ENCODE measurements around the gene COL9A2. TPM values are rescaled to one million over a fixed set of nuclear protein-coding genes. Genes with fewer than 3 reads are reported as not detected.
A peak's percentile ranks its signal among the peaks of the same experiment; 100 is the strongest.
"Not testable (repeated sequence)": the region's sequence is repeated elsewhere in the genome, so short reads cannot be mapped to it uniquely, and the experiment has no call there.

COL9A2 gene
- total RNA-seq, 1 donor from 2014 or later: 7.1 TPM

DNA sequence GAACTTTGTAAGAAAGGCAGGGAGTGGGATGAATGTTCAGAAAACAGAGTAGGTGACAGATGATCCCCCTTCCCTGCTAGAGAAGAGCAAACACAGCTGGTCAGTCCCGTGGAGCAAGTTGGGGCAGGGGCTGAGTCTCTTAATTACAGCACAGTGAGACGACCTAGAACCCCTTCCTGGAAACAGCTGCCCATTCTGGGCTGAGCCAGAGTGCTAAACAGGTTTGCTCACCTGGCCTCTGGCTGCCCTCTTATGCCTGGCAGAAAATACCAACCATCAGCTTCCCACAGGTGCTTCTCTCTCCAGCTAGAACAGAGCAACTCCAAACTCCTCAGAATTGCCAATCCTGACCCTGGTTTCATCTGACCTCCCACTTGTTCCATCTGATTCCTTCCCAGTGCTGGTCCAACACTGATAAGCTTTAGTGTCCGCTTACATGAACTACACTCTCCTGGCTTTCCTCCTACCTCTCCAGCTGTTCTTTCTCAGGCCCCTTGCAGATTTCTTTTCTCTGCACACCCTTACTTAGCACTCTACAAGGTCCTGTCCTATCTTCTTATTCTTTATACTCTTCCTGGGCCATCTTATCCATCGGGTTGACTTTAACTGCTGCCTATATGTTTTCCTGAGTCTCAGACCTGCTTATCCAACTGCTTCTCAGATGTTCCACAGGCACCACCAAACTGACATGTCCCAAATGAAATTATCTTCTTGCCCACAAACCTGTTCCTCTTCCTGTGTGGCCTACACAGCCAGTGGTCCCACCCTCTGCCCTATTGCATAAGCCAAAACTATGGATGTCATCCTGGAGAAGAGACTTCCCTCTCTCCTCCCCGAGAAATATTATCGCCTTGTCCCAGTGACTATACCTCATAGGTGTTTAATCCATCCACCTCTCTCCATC lies 22.6 kb upstream of the COL9A2 start:
- H3K27me3 ChIP-seq: no peaks in the 10 kb centered on the region
- no peak overlapping the region for H3K4me3 ChIP-seq
- H3K36me3 ChIP-seq: no peaks in the 10 kb centered on the region
- no peak for DNase-seq (ENCODE audit: extremely low spot score in 2 of 2)
- H3K9me3 ChIP-seq: no peaks in the 10 kb centered on the region
- peaks cover 8% of the 10 kb centered on the region for H3K4me1 ChIP-seq
- H3K27ac ChIP-seq: no peak overlapping the region
- intact Hi-C loops (cut with DNase I): no loop called here
- no peak for TF ChIP-seq POLR2A (IDR thresholded peaks at IDR 0.05)

DNA sequence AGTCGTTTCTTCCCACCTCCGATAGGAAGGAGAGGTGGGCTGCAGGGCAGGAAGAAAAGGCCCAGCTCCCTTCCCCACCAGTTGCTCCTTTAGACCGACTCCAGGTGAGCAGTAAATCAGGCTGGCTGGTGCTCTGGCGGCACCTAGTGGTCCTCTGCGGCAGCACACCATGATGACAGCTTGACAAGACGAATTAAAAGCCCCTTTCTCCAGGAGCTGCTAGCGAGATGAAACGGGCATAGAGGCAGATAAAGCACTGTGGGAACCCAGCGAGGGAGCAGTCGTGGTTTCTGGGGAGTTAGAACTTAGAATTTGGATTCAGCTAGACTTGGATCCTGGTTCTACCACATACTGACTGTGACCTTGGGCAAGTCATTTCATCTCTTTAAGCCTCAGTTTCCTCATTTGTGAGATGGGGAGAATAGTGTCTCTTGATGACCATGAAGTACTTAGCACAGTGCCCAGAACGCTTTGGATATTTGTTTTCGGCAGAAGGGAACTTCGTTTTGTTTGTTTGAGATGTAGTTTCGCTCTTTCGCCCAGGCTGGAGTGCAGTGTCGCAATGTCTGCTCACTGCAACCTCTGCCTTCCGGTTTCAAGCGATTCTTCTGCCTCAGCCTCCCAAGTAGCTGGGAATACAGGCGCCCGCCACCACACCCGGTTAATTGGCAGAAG lies 21.8 kb upstream of the COL9A2 start:
- no peak for DNase-seq (ENCODE audit: extremely low spot score in 2 of 2)
- Histone ChIP-seq H3K36me3 (no peaks in the 10 kb centered on the region), H3K27ac (no peak overlapping the region), H3K4me3 (no peak overlapping the region), H3K4me1 (peaks cover 8% of the 10 kb centered on the region), H3K27me3 (no peaks in the 10 kb centered on the region), H3K9me3 (no peaks in the 10 kb centered on the region)
- intact Hi-C loops (cut with DNase I): no loop called here
- TF ChIP-seq, protein P1, sequence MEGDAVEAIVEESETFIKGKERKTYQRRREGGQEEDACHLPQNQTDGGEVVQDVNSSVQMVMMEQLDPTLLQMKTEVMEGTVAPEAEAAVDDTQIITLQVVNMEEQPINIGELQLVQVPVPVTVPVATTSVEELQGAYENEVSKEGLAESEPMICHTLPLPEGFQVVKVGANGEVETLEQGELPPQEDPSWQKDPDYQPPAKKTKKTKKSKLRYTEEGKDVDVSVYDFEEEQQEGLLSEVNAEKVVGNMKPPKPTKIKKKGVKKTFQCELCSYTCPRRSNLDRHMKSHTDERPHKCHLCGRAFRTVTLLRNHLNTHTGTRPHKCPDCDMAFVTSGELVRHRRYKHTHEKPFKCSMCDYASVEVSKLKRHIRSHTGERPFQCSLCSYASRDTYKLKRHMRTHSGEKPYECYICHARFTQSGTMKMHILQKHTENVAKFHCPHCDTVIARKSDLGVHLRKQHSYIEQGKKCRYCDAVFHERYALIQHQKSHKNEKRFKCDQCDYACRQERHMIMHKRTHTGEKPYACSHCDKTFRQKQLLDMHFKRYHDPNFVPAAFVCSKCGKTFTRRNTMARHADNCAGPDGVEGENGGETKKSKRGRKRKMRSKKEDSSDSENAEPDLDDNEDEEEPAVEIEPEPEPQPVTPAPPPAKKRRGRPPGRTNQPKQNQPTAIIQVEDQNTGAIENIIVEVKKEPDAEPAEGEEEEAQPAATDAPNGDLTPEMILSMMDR (IDR thresholded peaks at IDR 0.05): peak; percentile 74 to 95 (median 78)
- no peak for TF ChIP-seq POLR2A (IDR thresholded peaks at IDR 0.05)
- no peak for TF ChIP-seq POLR2AphosphoS5 (IDR thresholded peaks at IDR 0.05; ENCODE audit: insufficient read depth in 1 of 2, low read depth in 1 of 2)

DNA sequence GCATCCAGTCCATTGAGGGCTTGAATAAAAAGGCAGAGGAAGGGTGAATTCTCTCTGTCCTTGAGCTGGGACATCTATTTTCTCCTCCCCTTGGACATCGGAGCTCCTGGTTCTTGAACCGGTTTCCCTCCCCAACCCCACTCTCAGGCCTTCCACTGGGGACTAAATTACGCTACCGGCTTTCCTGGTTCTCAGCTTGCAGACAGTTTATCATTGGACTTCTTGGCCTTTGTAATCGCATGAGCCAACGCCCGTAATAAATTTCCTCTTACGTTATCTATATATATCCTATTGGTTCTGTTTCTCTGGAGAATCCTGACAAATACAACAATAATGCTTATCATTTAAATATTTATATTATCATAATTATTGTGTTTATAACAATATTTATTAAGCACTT lies 20.4 kb upstream of the COL9A2 start:
- intact Hi-C loops (cut with DNase I): loop anchor here (2.0 kb wide), 1 partner anchor 193 kb away; no protein-coding TSS in a partner anchor
- peaks cover 8% of the 10 kb centered on the region for H3K4me1 ChIP-seq
- no peaks in the 10 kb centered on the region for H3K36me3 ChIP-seq
- no peaks in the 10 kb centered on the region for H3K9me3 ChIP-seq
- DNase-seq (ENCODE audit: extremely low spot score in 2 of 2): no peak
- no peaks in the 10 kb centered on the region for H3K27me3 ChIP-seq
- no peak overlapping the region for H3K4me3 ChIP-seq
- TF ChIP-seq, protein P1 (IDR thresholded peaks at IDR 0.05): no peak
- no peak for TF ChIP-seq POLR2A (IDR thresholded peaks at IDR 0.05)
- TF ChIP-seq POLR2AphosphoS5 (IDR thresholded peaks at IDR 0.05; ENCODE audit: insufficient read depth in 1 of 2, low read depth in 1 of 2): no peak
- no peak overlapping the region for H3K27ac ChIP-seq

DNA sequence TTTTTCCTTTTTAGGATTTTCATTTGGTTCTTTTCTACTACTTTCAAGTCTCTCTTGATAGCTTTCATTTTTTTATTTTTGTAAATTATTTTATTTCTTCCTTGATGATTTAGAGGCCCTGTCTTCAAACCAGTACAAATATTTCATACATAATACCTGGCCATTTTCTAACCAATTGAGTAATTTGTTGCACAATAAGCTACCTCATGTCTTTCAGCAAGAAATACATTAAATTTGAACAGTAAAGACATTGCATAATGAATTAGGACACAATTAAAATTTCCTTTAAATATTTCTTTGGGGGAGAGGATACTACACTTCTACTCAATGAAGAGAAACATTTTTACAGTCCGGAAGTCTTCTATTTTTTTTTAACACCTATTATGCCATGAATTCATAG lies 15.6 kb upstream of the COL9A2 start:
- intact Hi-C loops (cut with DNase I): no loop called here
- no peaks in the 10 kb centered on the region for H3K4me1 ChIP-seq
- TF ChIP-seq POLR2AphosphoS5 (IDR thresholded peaks at IDR 0.05; ENCODE audit: insufficient read depth in 1 of 2, low read depth in 1 of 2): no peak
- TF ChIP-seq POLR2A (IDR thresholded peaks at IDR 0.05): no peak
- TF ChIP-seq, protein P1 (IDR thresholded peaks at IDR 0.05): no peak

DNA sequence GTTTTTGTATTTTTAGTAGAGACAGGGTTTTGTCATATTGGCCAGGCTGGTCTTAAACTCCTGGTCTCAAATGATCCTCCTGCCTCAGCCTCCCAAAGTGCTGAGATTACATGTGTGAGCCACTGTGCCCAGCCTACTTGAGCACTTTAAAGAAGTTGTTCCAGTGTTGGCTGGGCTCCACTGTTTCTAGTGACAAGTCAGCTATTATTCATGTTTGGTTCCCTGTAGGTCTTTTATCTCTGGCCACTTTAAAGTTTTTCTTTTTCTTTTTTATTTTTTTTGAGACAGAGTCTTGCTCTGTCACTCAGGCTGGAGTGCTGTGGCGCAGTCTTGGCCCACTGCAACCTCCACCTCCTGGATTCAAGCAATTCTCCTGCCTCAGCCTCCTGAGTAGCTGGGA lies 14.3 kb upstream of the COL9A2 start:
- H3K27ac ChIP-seq; DNase-seq (ENCODE audit: extremely low spot score in 2 of 2); intact Hi-C loops (cut with DNase I); H3K9me3 ChIP-seq; H3K4me1 ChIP-seq; H3K27me3 ChIP-seq; H3K36me3 ChIP-seq; H3K4me3 ChIP-seq: not testable (repeated sequence)

More for the DNA sequence above, 15.6 kb upstream of the COL9A2 start:
- no peak for DNase-seq (ENCODE audit: extremely low spot score in 2 of 2)
- H3K36me3 ChIP-seq: no peaks in the 10 kb centered on the region
- no peaks in the 10 kb centered on the region for H3K9me3 ChIP-seq
- no peak overlapping the region for H3K27ac ChIP-seq
- no peak overlapping the region for H3K4me3 ChIP-seq
- no peaks in the 10 kb centered on the region for H3K27me3 ChIP-seq
